MM.1S (cell line): ENCODE results near the gene PRR15L.

Experiments
- CTCF ChIP-seq: fragments of 300-600 bp; sonication (generic); IDR thresholded peaks from 2 replicates; pipeline ENCODE4 v1.5.1; 2016; ENCODE audit warnings: antibody characterized with exemption, low read length, mixed read lengths
- EZH2phosphoT487 ChIP-seq: fragments of 300-600 bp; sonication (generic); IDR thresholded peaks from 2 replicates; pipeline ENCODE4 v1.6.1; 2018; ENCODE audit warnings: antibody characterized with exemption, low read length

GRCh38 chr17:47913050-47913449, 44.6 kb downstream of the PRR15L start:
- TF ChIP-seq CTCF (no peak), EZH2phosphoT487 (no peak)
